PC-9 (cell line): ENCODE measurements around the gene TIAM2. TPM values are rescaled to one million over a fixed set of nuclear protein-coding genes. Genes with fewer than 3 reads are reported as not detected.

Experiments
- BruUV-seq: library from RNA; stranded (reverse); fragments of 400-500 nt; replicated peaks from 2 replicates; lab custom pipeline; 2021; lab: Mats Ljungman, UMichigan
- CTCF ChIA-PET: fragments of 300-600 bp; sonication (Branson Sonifier 250); formaldehyde crosslinking; loops from one replicate; lab custom pipeline; 2022; ENCODE audit warnings: antibody characterized with exemption; lab: Charles Lee
- POLR2A ChIA-PET: fragments of 300-600 bp; sonication (Branson Sonifier 250); formaldehyde crosslinking; loops from one replicate; lab custom pipeline; 2022; ENCODE audit warnings: antibody characterized with exemption; ENCODE audit not compliant: unreplicated experiment; lab: Charles Lee
- DNase-seq, 2 experiments: peaks; one replicate each; pipeline versions ENCODE4 v3.0.0 to v3.0.0-alpha.2; 2015 to 2022; ENCODE audit warnings: mixed read lengths in 1 of 2
- H2AFZ ChIP-seq: fragments of 200-600 bp; sonication (generic); 2 replicates; pipeline ENCODE4 v1.8.1; 2017; ENCODE audit warnings: antibody characterized with exemption
- H3F3A ChIP-seq: fragments of 200-600 bp; sonication (generic); 2 replicates; pipeline ENCODE4 v1.8.1; 2017; ENCODE audit warnings: antibody characterized with exemption, mild to moderate bottlenecking, low read depth; ENCODE audit not compliant: insufficient read depth
- H3K27ac ChIP-seq: fragments of 200-600 bp; sonication (generic); 2 replicates; pipeline ENCODE4 v1.6.1; 2016; ENCODE audit warnings: mixed run types
- H3K27me3 ChIP-seq: fragments of 200-600 bp; sonication (generic); 2 replicates; pipeline ENCODE4 v1.6.1; 2016; ENCODE audit warnings: low read depth, mixed run types; ENCODE audit not compliant: insufficient read depth
- H3K36me3 ChIP-seq: fragments of 200-600 bp; sonication (generic); 2 replicates; pipeline ENCODE4 v1.6.1; 2016; ENCODE audit warnings: low read depth, mixed run types
- H3K4me1 ChIP-seq: fragments of 200-600 bp; sonication (generic); replicated peaks from 2 replicates; pipeline ENCODE4 v1.6.1; 2016; ENCODE audit warnings: mixed run types; ENCODE audit not compliant: insufficient read depth
- H3K4me2 ChIP-seq: fragments of 200-600 bp; sonication (generic); 2 replicates; pipeline ENCODE4 v1.6.1; 2017; ENCODE audit warnings: mixed run types
- H3K4me3 ChIP-seq: fragments of 200-600 bp; sonication (generic); 2 replicates; pipeline ENCODE4 v1.6.1; 2016; ENCODE audit warnings: mixed run types
- H3K79me2 ChIP-seq: fragments of 200-600 bp; sonication (generic); 2 replicates; pipeline ENCODE4 v1.6.1; 2017; ENCODE audit warnings: low read depth, mixed run types
- H3K9me2 ChIP-seq: fragments of 200-600 bp; sonication (generic); 2 replicates; pipeline ENCODE4 v1.8.1; 2017; ENCODE audit warnings: mild to moderate bottlenecking; ENCODE audit not compliant: insufficient read depth
- H3K9me3 ChIP-seq: fragments of 200-600 bp; sonication (generic); 2 replicates; pipeline ENCODE4 v1.8.1; 2016; ENCODE audit warnings: low read depth; ENCODE audit not compliant: insufficient read depth
- H4K20me1 ChIP-seq: fragments of 200-600 bp; sonication (generic); 2 replicates; pipeline ENCODE4 v1.8.1; 2017; ENCODE audit not compliant: insufficient read depth
- CTCF ChIP-seq: fragments of 200-600 bp; sonication (generic); conservative IDR thresholded peaks from 2 replicates; pipeline ENCODE4 v1.6.1; 2017; ENCODE audit warnings: mixed run types, antibody characterized with exemption, mild to moderate bottlenecking, moderate library complexity
- EZH2 ChIP-seq: fragments of 200-600 bp; sonication (generic); IDR thresholded peaks from 2 replicates; pipeline ENCODE4 v1.8.0; 2017; ENCODE audit warnings: antibody characterized with exemption, low read depth
- intact Hi-C: fragments of 100-400 bp; cut with micrococcal nuclease; formaldehyde crosslinking; loops from one replicate; pipeline ENCODE4 v1.10.0; 2022; ENCODE audit not compliant: unreplicated experiment
- total RNA-seq: library from RNA; stranded (reverse); gene quantifications from 2 replicates; pipeline ENCODE4 v1.2.3, GENCODE V29; 2021

TIAM2 gene
- total RNA-seq, 1 experiment from 2014 or later = 11.4 TPM

- H3K79me2 ChIP-seq = no peaks in the 10 kb centered on the region
- no peaks in the 10 kb centered on the region for H4K20me1 ChIP-seq
- intact Hi-C loops = loop anchor here (1.0 to 10.0 kb wide), 7 partner anchors 87 to 1020 kb away; partner anchors contain the start of gene TIAM2
- no peak overlapping the region for H3K27ac ChIP-seq
- no peaks in the 10 kb centered on the region for H3K9me3 ChIP-seq
- ChIA-PET CTCF (interaction anchor here (1.0 kb wide), 1 partner anchor 247 kb away, joined by 5 read pairs; no protein-coding TSS in a partner anchor), POLR2A (no interaction called here)
- no peaks in the 10 kb centered on the region for H3K36me3 ChIP-seq
- H3K4me2 ChIP-seq = no peak overlapping the region
- H3K27me3 ChIP-seq = no peaks in the 10 kb centered on the region
- H3K4me1 ChIP-seq = peaks cover 16% of the 10 kb centered on the region
- no peak for TF ChIP-seq EZH2
- peak; percentile 71 for TF ChIP-seq CTCF
- no TSS peak for BruUV-seq
- peak; percentile 60 to 81 for DNase-seq
- H2AFZ ChIP-seq = no peak overlapping the region
- no peak overlapping the region for H3K4me3 ChIP-seq
- peaks cover 19% of the 10 kb centered on the region; the same call in 1 of the 2 replicates for H3F3A ChIP-seq
- H3K9me2 ChIP-seq = no peaks in the 10 kb centered on the region
These were observed 179.6 kb downstream of the TIAM2 start for GRCh38 chr6:155174576-155175211.

DNA sequence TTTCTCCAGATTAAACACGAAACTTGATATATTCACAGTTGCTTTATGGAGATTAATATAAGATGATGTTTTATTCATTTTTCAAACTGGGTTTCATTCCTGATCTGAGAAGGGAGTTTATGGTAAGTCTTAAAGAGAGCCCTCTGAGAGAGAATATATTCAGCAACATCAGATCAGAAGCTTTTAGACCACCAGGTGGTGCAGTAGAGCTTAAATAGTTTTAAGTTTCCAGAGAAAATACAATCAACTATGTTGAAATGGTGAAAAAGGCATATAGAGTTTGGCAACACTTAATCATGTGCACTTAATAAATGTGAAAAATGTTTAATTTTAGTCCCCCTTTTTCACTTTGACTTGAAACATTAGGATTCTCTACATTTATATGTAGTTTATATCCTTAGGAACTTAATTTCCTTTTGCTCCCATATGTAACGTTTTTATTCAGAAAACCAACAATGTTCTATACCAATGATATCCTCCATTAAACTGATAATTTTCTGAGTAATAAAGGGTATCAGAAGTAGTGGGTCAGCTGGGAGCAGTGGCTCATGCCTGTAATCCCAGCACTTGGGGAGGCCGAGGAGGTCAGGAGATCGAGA lies 182.3 kb downstream of the TIAM2 start:
- Histone ChIP-seq H2AFZ (no peak overlapping the region), H3K79me2 (no peaks in the 10 kb centered on the region), H3K4me1 (no peaks in the 10 kb centered on the region), H3K9me3 (no peaks in the 10 kb centered on the region), H3K9me2 (no peaks in the 10 kb centered on the region), H3F3A (no peaks in the 10 kb centered on the region), H3K4me3 (no peak overlapping the region), H3K36me3 (no peaks in the 10 kb centered on the region), H3K27ac (no peak overlapping the region), H4K20me1 (no peaks in the 10 kb centered on the region), H3K4me2 (no peak overlapping the region), H3K27me3 (no peaks in the 10 kb centered on the region)
- POLR2A ChIA-PET = interaction anchor here (0.6 kb wide), 1 partner anchor 100 kb away, joined by 3 read pairs; no protein-coding TSS in a partner anchor
- TF ChIP-seq CTCF = peak; percentile 85
- TF ChIP-seq EZH2 = no peak
- CTCF ChIA-PET = interaction anchor here (1.0 kb wide), 2 partner anchors 24 to 71 kb away, joined by 3 to 13 read pairs; no protein-coding TSS in a partner anchor
- intact Hi-C loops = loop anchor here (1.0 to 10.0 kb wide), 3 partner anchors 71 to 1023 kb away; no protein-coding TSS in a partner anchor
- BruUV-seq = no TSS peak
- peak in 1 of 2 experiments; percentile 62 for DNase-seq

- H3K79me2 ChIP-seq = no peaks in the 10 kb centered on the region
- intact Hi-C loops = no loop called here
- CTCF ChIA-PET = no interaction called here
- no peak overlapping the region for H2AFZ ChIP-seq
- H3K9me2 ChIP-seq = no peaks in the 10 kb centered on the region
- no peaks in the 10 kb centered on the region for H3K27me3 ChIP-seq
- H3K27ac ChIP-seq = no peak overlapping the region
- no peak for DNase-seq
- TF ChIP-seq CTCF = no peak
- TF ChIP-seq EZH2 = no peak
- BruUV-seq = no TSS peak
- H3K36me3 ChIP-seq = no peaks in the 10 kb centered on the region
- H3K4me2 ChIP-seq = no peak overlapping the region
- POLR2A ChIA-PET = no interaction called here
- H3K4me1 ChIP-seq = peaks cover 20% of the 10 kb centered on the region
- H3K4me3 ChIP-seq = no peak overlapping the region
- no peaks in the 10 kb centered on the region for H3K9me3 ChIP-seq
- no peaks in the 10 kb centered on the region for H4K20me1 ChIP-seq
- peaks cover 18% of the 10 kb centered on the region; the same call in 1 of the 2 replicates for H3F3A ChIP-seq
These were observed 186.4 kb downstream of the TIAM2 start for GRCh38 chr6:155181498-155181897.
